GM18517 (cell line): ENCODE results near the gene SBF2.

Experiments
- ATAC-seq: cut with Tn5 transposase; IDR thresholded peaks from one replicate; pipeline ENCODE4 v1.9.1; 2021; ENCODE audit warnings: mild to moderate bottlenecking, moderate library complexity; ENCODE audit not compliant: unreplicated experiment

Gene SBF2

DNA sequence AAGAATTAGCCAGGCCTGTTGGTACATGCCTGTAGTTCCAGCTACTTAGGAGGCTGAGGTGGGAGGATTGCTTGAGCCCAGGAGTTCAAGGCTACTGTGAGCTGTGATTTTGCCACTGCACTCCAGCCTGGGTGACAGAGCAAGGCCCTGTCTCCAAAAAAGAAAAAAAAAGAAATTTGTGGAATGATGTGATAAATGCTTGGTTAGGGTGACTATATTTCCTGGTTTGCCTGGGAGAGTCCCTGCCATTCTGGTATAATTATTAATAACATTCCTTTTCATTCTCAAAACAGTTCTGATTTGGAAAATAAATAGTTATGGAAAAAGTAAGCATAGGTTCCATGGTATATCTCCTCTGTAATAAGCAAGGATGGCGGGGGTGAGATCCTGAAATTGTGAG lies 555.3 kb downstream of the SBF2 start:
- no peak for ATAC-seq

DNA sequence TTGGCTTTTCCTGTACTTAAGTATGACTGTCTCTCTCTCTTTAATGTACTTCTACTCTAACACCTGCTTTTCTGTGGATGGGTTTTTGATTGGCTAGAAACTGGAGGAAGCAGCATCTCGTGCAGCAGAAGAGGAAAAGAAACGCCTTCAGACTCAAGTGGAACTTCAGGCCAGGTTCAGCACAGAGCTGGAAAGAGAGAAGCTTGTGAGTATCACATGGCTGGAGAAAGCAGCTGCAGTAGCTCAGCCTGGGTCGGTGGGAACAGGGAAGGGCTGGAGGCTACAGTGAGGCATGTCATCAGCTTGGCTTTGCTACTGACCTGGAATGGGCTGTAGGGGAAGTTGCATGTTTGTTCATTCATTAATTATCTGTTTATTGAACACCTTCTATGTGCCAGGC lies 555.9 kb downstream of the SBF2 start:
- ATAC-seq = no peak

- no peak for ATAC-seq
Measured at GRCh38 chr11:9736365-9736764, 557.7 kb downstream of the SBF2 start.

DNA sequence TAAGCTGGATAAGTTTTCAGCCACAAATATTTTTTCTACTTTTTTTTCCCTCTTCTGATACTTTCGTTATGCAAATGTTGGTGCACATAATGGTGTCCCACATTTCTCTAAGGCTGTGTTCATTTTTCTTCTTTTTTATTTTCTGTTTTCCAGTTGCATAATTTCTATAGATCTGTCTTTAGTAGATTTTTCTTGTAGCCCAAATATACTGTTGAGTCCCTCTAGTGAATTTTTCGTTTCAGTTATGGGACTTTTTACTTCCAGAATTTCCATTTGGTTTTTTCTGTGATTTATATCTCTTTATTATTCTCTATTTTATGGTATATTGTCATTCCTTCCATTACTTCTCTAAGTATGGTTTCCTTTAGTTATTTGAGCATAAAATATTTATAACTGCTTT lies 558.1 kb downstream of the SBF2 start:
- no peak for ATAC-seq

DNA sequence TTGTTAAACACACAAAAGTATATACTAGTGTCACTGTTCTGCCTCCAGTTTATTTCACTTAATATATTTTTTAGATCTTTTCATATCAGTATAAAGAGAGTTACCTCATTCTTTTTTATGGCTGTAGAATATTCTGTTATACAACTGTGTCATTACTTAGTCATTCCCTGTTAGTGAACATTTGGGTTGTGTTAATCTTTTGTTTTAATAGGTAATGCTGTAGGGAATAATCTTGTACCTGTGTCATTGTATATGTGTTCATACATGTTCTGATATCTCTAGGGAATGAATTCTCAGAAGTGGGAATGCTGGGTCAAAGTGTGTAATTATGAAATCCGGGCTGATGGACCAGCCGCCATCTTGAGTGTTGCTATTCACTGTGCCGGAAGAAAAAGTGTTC lies 558.8 kb downstream of the SBF2 start:
- ATAC-seq = no peak

DNA sequence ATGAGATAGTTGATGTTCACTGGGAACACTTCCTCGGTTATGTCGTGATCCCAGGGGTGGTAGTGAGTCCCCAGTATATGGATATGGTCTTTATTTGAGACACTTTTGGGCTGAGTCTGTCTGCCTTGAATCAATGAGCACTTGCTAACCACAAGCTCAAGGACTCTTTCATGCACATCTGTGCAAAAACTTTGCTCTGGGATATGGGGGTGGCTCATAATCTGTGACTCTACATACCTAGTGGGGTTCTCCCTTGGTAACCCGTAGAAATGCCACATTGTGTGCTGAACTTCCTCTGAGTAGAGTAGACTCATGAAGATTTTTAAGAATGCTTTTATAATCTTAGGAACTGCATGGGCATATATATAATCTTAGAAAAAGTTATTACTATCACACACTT lies 560.8 kb downstream of the SBF2 start:
- no peak for ATAC-seq

GRCh38 chr11:9732453-9732852 lies 561.6 kb downstream of the SBF2 start:
- no peak for ATAC-seq

- ATAC-seq = no peak
Measured at GRCh38 chr11:9731256-9731655, 562.8 kb downstream of the SBF2 start.
